GM19467 (cell line): ENCODE data around the gene SREBF2.

Experiments used
- ATAC-seq: cut with Tn5 transposase; IDR thresholded peaks from one replicate; pipeline ENCODE4 v1.9.1; 2021; ENCODE audit warnings: mild to moderate bottlenecking, moderate library complexity; ENCODE audit not compliant: unreplicated experiment

SREBF2 gene

GRCh38 chr22:41917903-41918791 lies 85.2 kb downstream of the SREBF2 start:
- ATAC-seq = no peak

- ATAC-seq = peak; percentile 52
Observed at GRCh38 chr22:41919357-41920224, 86.7 kb downstream of the SREBF2 start.

GRCh38 chr22:41920271-41920976 lies 87.5 kb downstream of the SREBF2 start:
- peak; percentile 23 for ATAC-seq

GRCh38 chr22:41922328-41922727 lies 89.4 kb downstream of the SREBF2 start:
- ATAC-seq = no peak

- ATAC-seq = no peak
Observed at GRCh38 chr22:41922940-41923594, 90.2 kb downstream of the SREBF2 start.

GRCh38 chr22:41923595-41924276 lies 90.8 kb downstream of the SREBF2 start:
- no peak for ATAC-seq

GRCh38 chr22:41925783-41926460 lies 93.0 kb downstream of the SREBF2 start:
- peak; percentile 36 for ATAC-seq

GRCh38 chr22:41927813-41928212 lies 94.9 kb downstream of the SREBF2 start:
- no peak for ATAC-seq

GRCh38 chr22:41928593-41929417 lies 95.9 kb downstream of the SREBF2 start:
- ATAC-seq = no peak

GRCh38 chr22:41929418-41929810 lies 96.5 kb downstream of the SREBF2 start:
- no peak for ATAC-seq

GRCh38 chr22:41931701-41932269 lies 98.9 kb downstream of the SREBF2 start:
- no peak for ATAC-seq

GRCh38 chr22:41932353-41932752 lies 99.4 kb downstream of the SREBF2 start:
- no peak for ATAC-seq

- ATAC-seq = no peak
Observed at GRCh38 chr22:41933411-41934177, 100.7 kb downstream of the SREBF2 start.

GRCh38 chr22:41934284-41935014 lies 101.5 kb downstream of the SREBF2 start:
- no peak for ATAC-seq

GRCh38 chr22:41935015-41935351 lies 102.1 kb downstream of the SREBF2 start:
- no peak for ATAC-seq

- no peak for ATAC-seq
Observed at GRCh38 chr22:41935509-41935908, 102.6 kb downstream of the SREBF2 start.

GRCh38 chr22:41936894-41937169 lies 103.9 kb downstream of the SREBF2 start:
- no peak for ATAC-seq
